Natural killer cell (primary cell): ENCODE measurements around the gene SLC26A8. TPM values are rescaled to one million over a fixed set of nuclear protein-coding genes. Genes with fewer than 3 reads are reported as not detected.
"Not testable (repeated sequence)": the region's sequence is repeated elsewhere in the genome, so short reads cannot be mapped to it uniquely, and the experiment has no call there.

ENCODE experiments used
- ATAC-seq, 3 donors: fragments of 150-1000 bp in 2 of 3; fragments of 200-7000 bp in 1 of 3; cut with Tn5 transposase; 1 replicate in 1 of 3; 2 replicates in 2 of 3; pipeline ENCODE4 v1.10.0; 2021; ENCODE audit warnings: mild to moderate bottlenecking in 2 of 3, moderate library complexity in 2 of 3
- DNase-seq, 2 donors: peaks; one replicate each; pipeline versions ENCODE4 v3.0.0 to v3.0.0-alpha.2; 2013 to 2021; ENCODE audit warnings: mixed read lengths in 1 of 2
- H3K27ac ChIP-seq: one replicate; pipeline ENCODE4 v1.5.1; 2013; ENCODE audit warnings: mild to moderate bottlenecking, low read length
- H3K27me3 ChIP-seq: one replicate; pipeline ENCODE4 v1.6.1; 2013; ENCODE audit warnings: low read length; ENCODE audit not compliant: control insufficient read depth, insufficient read depth
- H3K36me3 ChIP-seq: one replicate; pipeline ENCODE4 v1.6.1; 2013; ENCODE audit warnings: low read length; ENCODE audit not compliant: control insufficient read depth, insufficient read depth
- H3K4me1 ChIP-seq: one replicate; pipeline ENCODE4 v1.6.1; 2013; ENCODE audit warnings: low read length; ENCODE audit not compliant: control insufficient read depth, insufficient read depth
- H3K4me3 ChIP-seq: one replicate; pipeline ENCODE4 v1.5.1; 2013; ENCODE audit warnings: low read length
- H3K9me3 ChIP-seq: one replicate; pipeline ENCODE4 v1.6.1; 2013; ENCODE audit warnings: low read length; ENCODE audit not compliant: control insufficient read depth, insufficient read depth
- H3K27ac Mint-ChIP-seq, 2 donors: one replicate each; pipeline ENCODE4 v1.8.0; 2022; ENCODE audit warnings: mild to moderate bottlenecking in 2 of 2, mixed read lengths in 2 of 2, moderate library complexity in 1 of 2
- H3K27me3 Mint-ChIP-seq, 2 donors: one replicate each; pipeline ENCODE4 v1.8.0; 2022; ENCODE audit warnings: low read depth in 2 of 2, mixed read lengths in 2 of 2
- H3K36me3 Mint-ChIP-seq: one replicate; pipeline ENCODE4 v1.8.0; 2022; ENCODE audit warnings: mixed read lengths
- H3K4me1 Mint-ChIP-seq, 2 donors: one replicate each; pipeline ENCODE4 v1.8.0; 2022; ENCODE audit warnings: mixed read lengths in 2 of 2
- H3K4me3 Mint-ChIP-seq: one replicate; pipeline ENCODE4 v1.8.0; 2022; ENCODE audit warnings: mild to moderate bottlenecking, moderate library complexity, mixed read lengths
- H3K9me3 Mint-ChIP-seq, 2 donors: one replicate each; pipeline ENCODE4 v1.8.0; 2022; ENCODE audit warnings: mixed read lengths in 2 of 2
- WGBS: methylation state at CpG from one replicate; pipeline ENCODE4 v1.1.7; 2013; ENCODE audit warnings: missing lambda C conversion rate; ENCODE audit not compliant: insufficient coverage; 5-methylcytosine and 5-hydroxymethylcytosine counted together
- intact Hi-C: fragments of 100-400 bp; cut with micrococcal nuclease; formaldehyde crosslinking; loops from one replicate; pipeline ENCODE4 v1.14.2; 2022
- total RNA-seq, 4 donors: library from RNA; stranded (reverse); fragments of 120-200 nt in 1 of 4; gene quantifications; one replicate each; pipeline versions ENCODE4 v1.2.3 to v1.2.4, GENCODE V29; 2013 to 2022
- TF ChIP-seq, protein P1 (sequence below): fragments of 200-600 bp; IDR thresholded peaks from one replicate; pipeline ENCODE4 v1.8.0; 2022; ENCODE audit warnings: antibody characterized with exemption

SLC26A8 gene
- total RNA-seq, 3 donors from 2014 or later (not counting 1 experiment from before 2014, with no cell fraction given) = 0.93 TPM; not detected in 2

DNA sequence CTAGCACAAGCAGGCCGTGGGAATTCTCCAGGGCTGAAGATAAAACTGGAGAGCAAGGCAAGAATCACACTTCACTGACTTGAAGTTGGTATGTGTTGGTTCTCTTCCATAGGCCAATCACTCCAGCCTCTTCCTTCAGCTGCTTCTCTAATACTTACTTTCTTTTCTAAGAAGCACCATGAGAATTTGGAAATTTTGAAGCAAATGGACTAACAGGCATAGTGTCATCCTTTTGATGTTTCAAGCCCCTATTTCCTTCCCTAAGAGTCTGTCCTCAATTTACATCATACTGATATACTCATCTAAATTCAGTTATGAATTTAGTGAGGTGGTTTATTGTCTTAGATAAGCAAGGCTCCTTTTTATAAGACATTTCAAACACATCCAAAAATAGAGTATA, 24.0 kb downstream of the SLC26A8 start:
- WGBS = no CpG with 5 or more reads among the region's 1 CpG
- Histone ChIP-seq H3K9me3 (no peaks in the 10 kb centered on the region), H3K4me3 (no peak overlapping the region), H3K27me3 (no peaks in the 10 kb centered on the region), H3K36me3 (no peaks in the 10 kb centered on the region), H3K27ac (no peak overlapping the region), H3K4me1 (no peaks in the 10 kb centered on the region)
- intact Hi-C loops = no loop called here
- no peaks in the 10 kb centered on the region for H3K4me1 Mint-ChIP-seq
- H3K9me3 Mint-ChIP-seq = no peaks in the 10 kb centered on the region
- no peak for ATAC-seq
- H3K27ac Mint-ChIP-seq = no peak overlapping the region
- TF ChIP-seq, protein P1, sequence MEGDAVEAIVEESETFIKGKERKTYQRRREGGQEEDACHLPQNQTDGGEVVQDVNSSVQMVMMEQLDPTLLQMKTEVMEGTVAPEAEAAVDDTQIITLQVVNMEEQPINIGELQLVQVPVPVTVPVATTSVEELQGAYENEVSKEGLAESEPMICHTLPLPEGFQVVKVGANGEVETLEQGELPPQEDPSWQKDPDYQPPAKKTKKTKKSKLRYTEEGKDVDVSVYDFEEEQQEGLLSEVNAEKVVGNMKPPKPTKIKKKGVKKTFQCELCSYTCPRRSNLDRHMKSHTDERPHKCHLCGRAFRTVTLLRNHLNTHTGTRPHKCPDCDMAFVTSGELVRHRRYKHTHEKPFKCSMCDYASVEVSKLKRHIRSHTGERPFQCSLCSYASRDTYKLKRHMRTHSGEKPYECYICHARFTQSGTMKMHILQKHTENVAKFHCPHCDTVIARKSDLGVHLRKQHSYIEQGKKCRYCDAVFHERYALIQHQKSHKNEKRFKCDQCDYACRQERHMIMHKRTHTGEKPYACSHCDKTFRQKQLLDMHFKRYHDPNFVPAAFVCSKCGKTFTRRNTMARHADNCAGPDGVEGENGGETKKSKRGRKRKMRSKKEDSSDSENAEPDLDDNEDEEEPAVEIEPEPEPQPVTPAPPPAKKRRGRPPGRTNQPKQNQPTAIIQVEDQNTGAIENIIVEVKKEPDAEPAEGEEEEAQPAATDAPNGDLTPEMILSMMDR = no peak
- H3K4me3 Mint-ChIP-seq = no peak overlapping the region
- peaks cover 10% of the 10 kb centered on the region in 2 donors for H3K27me3 Mint-ChIP-seq
- DNase-seq = no peak
- no peaks in the 10 kb centered on the region for H3K36me3 Mint-ChIP-seq

DNA sequence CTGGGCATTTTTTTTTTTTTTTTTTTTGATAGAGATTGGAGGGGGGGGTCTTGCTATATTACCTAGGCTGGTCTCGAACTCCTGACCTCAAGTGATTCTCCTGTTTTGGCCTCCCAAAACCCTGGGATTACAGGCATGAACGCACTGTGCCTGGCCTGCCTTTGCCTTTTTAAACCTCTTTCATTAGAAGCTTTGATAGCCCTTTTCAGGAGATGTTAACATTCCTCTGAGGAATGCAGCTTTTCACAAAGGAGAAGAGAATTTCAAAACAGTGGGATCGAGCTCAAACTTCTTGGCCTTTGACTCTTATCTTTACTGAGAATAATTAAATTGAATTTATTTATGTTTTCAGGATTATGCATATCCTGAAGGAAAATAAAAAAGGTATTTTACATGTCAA, 31.3 kb downstream of the SLC26A8 start:
- no peaks in the 10 kb centered on the region for H3K4me1 ChIP-seq
- Mint-ChIP-seq H3K9me3 (no peaks in the 10 kb centered on the region), H3K36me3 (no peaks in the 10 kb centered on the region), H3K4me1 (no peaks in the 10 kb centered on the region), H3K27me3 (peaks cover 9 to 10% of the 10 kb centered on the region in 2 donors), H3K4me3 (no peak overlapping the region), H3K27ac (no peak overlapping the region)
- H3K27ac ChIP-seq = no peak overlapping the region
- TF ChIP-seq, protein P1 = no peak
- H3K9me3 ChIP-seq = no peaks in the 10 kb centered on the region
- intact Hi-C loops = no loop called here
- H3K27me3 ChIP-seq = no peaks in the 10 kb centered on the region
- H3K36me3 ChIP-seq = no peaks in the 10 kb centered on the region
- WGBS = 94% methylated on average over 3 of the region's 3 CpGs
- H3K4me3 ChIP-seq = no peak overlapping the region
- no peak for DNase-seq
- no peak for ATAC-seq

DNA sequence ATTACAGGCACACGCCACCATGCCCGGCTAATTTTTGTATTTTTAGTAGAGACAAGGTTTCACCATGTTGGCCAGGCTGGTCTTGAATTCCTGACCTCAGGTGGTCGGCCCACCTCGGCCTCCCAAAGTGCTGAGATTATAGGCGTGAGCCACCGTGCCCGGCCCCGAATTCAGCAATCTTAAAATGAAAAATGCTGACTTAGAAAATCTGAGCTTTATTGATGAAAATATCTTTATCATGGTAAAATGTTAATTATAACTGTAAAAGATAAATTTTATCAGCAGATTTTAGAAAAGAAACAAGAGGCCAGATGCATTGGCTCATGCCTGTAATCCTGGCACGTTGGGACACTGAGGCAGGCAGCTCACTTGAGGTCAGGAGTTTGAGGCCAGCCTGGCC, 36.4 kb downstream of the SLC26A8 start:
- H3K36me3 ChIP-seq, H3K4me3 ChIP-seq, H3K9me3 ChIP-seq, intact Hi-C loops, H3K4me3 Mint-ChIP-seq, H3K9me3 Mint-ChIP-seq, H3K27me3 ChIP-seq, H3K27ac Mint-ChIP-seq, H3K27ac ChIP-seq, ATAC-seq, H3K4me1 Mint-ChIP-seq, H3K4me1 ChIP-seq, H3K36me3 Mint-ChIP-seq, DNase-seq: not testable (repeated sequence)
- H3K27me3 Mint-ChIP-seq = peaks cover 0 to 10% of the 10 kb centered on the region in 2 donors
- WGBS = 89% methylated on average over 9 of the region's 9 CpGs

DNA sequence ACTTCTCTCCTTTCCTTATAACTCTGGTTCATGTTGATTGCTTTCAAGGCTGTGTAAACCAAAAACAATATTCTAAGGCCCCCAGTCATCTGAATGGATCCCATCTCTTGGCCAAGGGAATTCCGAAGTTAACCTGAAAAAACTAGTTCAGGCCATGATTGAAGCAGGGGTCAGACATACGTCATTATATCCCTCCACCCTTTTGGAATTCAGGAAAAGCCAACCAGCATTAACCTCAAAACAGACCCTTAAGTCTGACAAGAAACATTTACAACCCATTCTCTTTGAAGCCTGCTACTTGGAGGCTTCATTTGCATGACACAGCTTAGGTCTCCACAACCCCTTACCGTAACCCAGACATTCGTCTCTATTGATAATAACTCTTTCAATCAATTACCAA, 39.7 kb downstream of the SLC26A8 start:
- H3K27ac ChIP-seq = no peak overlapping the region
- DNase-seq = no peak
- no peaks in the 10 kb centered on the region for H3K36me3 Mint-ChIP-seq
- H3K36me3 ChIP-seq = no peaks in the 10 kb centered on the region
- no peak for ATAC-seq
- H3K27me3 ChIP-seq = no peaks in the 10 kb centered on the region
- 82% methylated on average over 4 of the region's 4 CpGs for WGBS
- H3K4me3 ChIP-seq = no peak overlapping the region
- peaks cover 0 to 10% of the 10 kb centered on the region in 2 donors for H3K27me3 Mint-ChIP-seq
- intact Hi-C loops = no loop called here
- no peaks in the 10 kb centered on the region for H3K4me1 ChIP-seq
- H3K9me3 Mint-ChIP-seq = no peaks in the 10 kb centered on the region
- H3K9me3 ChIP-seq = no peaks in the 10 kb centered on the region
- H3K27ac Mint-ChIP-seq = no peak overlapping the region
- H3K4me1 Mint-ChIP-seq = no peaks in the 10 kb centered on the region
- H3K4me3 Mint-ChIP-seq = no peak overlapping the region
- TF ChIP-seq, protein P1 = no peak
